Smooth muscle cell (in vitro differentiated cells): ENCODE results near the gene C12orf50. TPM values are rescaled to one million over a fixed set of nuclear protein-coding genes. Genes with fewer than 3 reads are reported as not detected.

Experiments
- DNase-seq: peaks from one replicate; lab custom pipeline; 2025; ENCODE audit not compliant: unreplicated experiment; lab: John Stamatoyannopoulos, UW
- H2AFZ ChIP-seq: fragments of 200-600 bp; sonication (generic); 2 replicates; pipeline ENCODE4 v1.6.0; 2016; ENCODE audit warnings: antibody characterized with exemption, low read depth, mild to moderate bottlenecking
- H3F3A ChIP-seq: fragments of 200-600 bp; sonication (generic); 2 replicates; pipeline ENCODE4 v1.6.0; 2017; ENCODE audit warnings: antibody characterized with exemption, low read depth
- H3K27ac ChIP-seq: fragments of 200-600 bp; sonication (generic); 2 replicates; pipeline ENCODE4 v1.5.1; 2016; ENCODE audit warnings: low read depth, mild to moderate bottlenecking
- H3K27me3 ChIP-seq: fragments of 200-600 bp; sonication (generic); 2 replicates; pipeline ENCODE4 v1.6.1; 2016; ENCODE audit warnings: low read depth, mild to moderate bottlenecking
- H3K36me3 ChIP-seq: fragments of 200-600 bp; sonication (generic); 2 replicates; pipeline ENCODE4 v1.5.1; 2016; ENCODE audit warnings: low read depth
- H3K4me1 ChIP-seq: fragments of 200-600 bp; sonication (generic); 2 replicates; pipeline ENCODE4 v1.5.1; 2016; ENCODE audit warnings: low read depth
- H3K4me2 ChIP-seq: fragments of 200-600 bp; sonication (generic); 2 replicates; pipeline ENCODE4 v1.6.0; 2016; ENCODE audit warnings: mild to moderate bottlenecking
- H3K4me3 ChIP-seq: fragments of 200-600 bp; sonication (generic); 2 replicates; pipeline ENCODE4 v1.5.1; 2016; ENCODE audit warnings: mild to moderate bottlenecking
- H3K79me2 ChIP-seq: fragments of 200-600 bp; sonication (generic); 2 replicates; pipeline ENCODE4 v1.6.0; 2016; ENCODE audit warnings: low read depth, mild to moderate bottlenecking
- H3K9ac ChIP-seq: fragments of 200-600 bp; sonication (generic); 2 replicates; pipeline ENCODE4 v1.6.0; 2016; ENCODE audit warnings: low read depth
- H3K9me3 ChIP-seq: fragments of 200-600 bp; sonication (generic); replicated peaks from 2 replicates; pipeline ENCODE4 v1.5.1; 2016; ENCODE audit warnings: low read depth
- H4K20me1 ChIP-seq: fragments of 200-600 bp; sonication (generic); 2 replicates; pipeline ENCODE4 v1.6.0; 2016; ENCODE audit warnings: low read depth
- CTCF ChIP-seq: fragments of 200-600 bp; sonication (generic); IDR thresholded peaks from 2 replicates; pipeline ENCODE4 v1.5.1; 2017; ENCODE audit warnings: borderline replicate concordance, mild to moderate bottlenecking, antibody characterized with exemption; ENCODE audit not compliant: insufficient read depth, poor library complexity, severe bottlenecking
- WGBS: methylation state at CpG from one replicate; pipeline ENCODE4 v1.1.7; 2016; ENCODE audit warnings: low lambda C conversion rate; 5-methylcytosine and 5-hydroxymethylcytosine counted together
- polyA plus RNA-seq: library from polyadenylated mRNA; unstranded; fragments of >200 nt; fragmentation: Nextera tagmentation; extraction: Ambion mirVana; gene quantifications from 2 replicates; pipeline ENCODE4 v1.2.1, GENCODE V29; 2016
- total RNA-seq: library from RNA; depleted of rRNA; stranded (reverse); fragments of >200 nt; gene quantifications from 2 replicates; pipeline ENCODE4 v1.2.3, GENCODE V29; 2014

C12orf50 gene
- total and polyA plus RNA-seq, 2 experiments from 2014 or later: 0.31 TPM; not detected in 1

GRCh38 chr12:87995581-87996178, 33.5 kb downstream of the C12orf50 start:
- no peak overlapping the region for H3K4me2 ChIP-seq
- H4K20me1 ChIP-seq: no peaks in the 10 kb centered on the region
- no peaks in the 10 kb centered on the region for H3K4me1 ChIP-seq
- no peak for DNase-seq
- H3K4me3 ChIP-seq: no peak overlapping the region
- no peaks in the 10 kb centered on the region for H3K36me3 ChIP-seq
- no peak overlapping the region for H2AFZ ChIP-seq
- 7% methylated on average over 8 of the region's 8 CpGs for WGBS
- H3K27ac ChIP-seq: no peak overlapping the region
- H3K79me2 ChIP-seq: no peaks in the 10 kb centered on the region
- no peak overlapping the region for H3K9ac ChIP-seq
- TF ChIP-seq CTCF: peak; percentile 74
- no peaks in the 10 kb centered on the region for H3F3A ChIP-seq
- no peaks in the 10 kb centered on the region for H3K27me3 ChIP-seq
- no peaks in the 10 kb centered on the region for H3K9me3 ChIP-seq

GRCh38 chr12:87991483-87991882, 37.7 kb downstream of the C12orf50 start:
- TF ChIP-seq CTCF: no peak
- Histone ChIP-seq H4K20me1 (no peaks in the 10 kb centered on the region), H3K4me2 (no peak overlapping the region), H3K4me3 (no peak overlapping the region), H3K9ac (no peak overlapping the region), H3F3A (no peaks in the 10 kb centered on the region), H3K79me2 (no peaks in the 10 kb centered on the region), H3K4me1 (no peaks in the 10 kb centered on the region), H3K27me3 (no peaks in the 10 kb centered on the region), H3K27ac (no peak overlapping the region), H2AFZ (no peak overlapping the region), H3K9me3 (no peaks in the 10 kb centered on the region), H3K36me3 (no peaks in the 10 kb centered on the region)
- DNase-seq: no peak

- DNase-seq: no peak
- H4K20me1 ChIP-seq: no peaks in the 10 kb centered on the region
- no peaks in the 10 kb centered on the region for H3K36me3 ChIP-seq
- no peak overlapping the region for H3K27ac ChIP-seq
- H3K4me2 ChIP-seq: no peak overlapping the region
- no peak overlapping the region for H3K4me3 ChIP-seq
- H2AFZ ChIP-seq: no peak overlapping the region
- H3K9me3 ChIP-seq: no peaks in the 10 kb centered on the region
- H3K9ac ChIP-seq: no peak overlapping the region
- H3K4me1 ChIP-seq: no peaks in the 10 kb centered on the region
- 85% methylated on average over 2 of the region's 2 CpGs for WGBS
- H3K27me3 ChIP-seq: no peaks in the 10 kb centered on the region
- TF ChIP-seq CTCF: no peak
- H3F3A ChIP-seq: no peaks in the 10 kb centered on the region
- no peaks in the 10 kb centered on the region for H3K79me2 ChIP-seq
Measured at GRCh38 chr12:87988534-87988933, 40.7 kb downstream of the C12orf50 start.

GRCh38 chr12:87985069-87985675, 44.0 kb downstream of the C12orf50 start:
- Histone ChIP-seq H3K79me2 (no peaks in the 10 kb centered on the region), H3K27me3 (no peaks in the 10 kb centered on the region), H3K27ac (no peak overlapping the region), H3K4me3 (no peak overlapping the region), H3K4me1 (no peaks in the 10 kb centered on the region), H3K9ac (no peak overlapping the region), H3K36me3 (no peaks in the 10 kb centered on the region), H3K4me2 (no peak overlapping the region), H3F3A (no peaks in the 10 kb centered on the region), H2AFZ (no peak overlapping the region), H3K9me3 (no peaks in the 10 kb centered on the region), H4K20me1 (no peaks in the 10 kb centered on the region)
- no peak for DNase-seq
- WGBS: 90% methylated on average over 2 of the region's 2 CpGs
- TF ChIP-seq CTCF: no peak
